ENCODE measurements around the gene GALNT17.
"Not testable (repeated sequence)": the region's sequence is repeated elsewhere in the genome, so short reads cannot be mapped to it uniquely, and the experiment has no call there.

GALNT17 gene

DNA sequence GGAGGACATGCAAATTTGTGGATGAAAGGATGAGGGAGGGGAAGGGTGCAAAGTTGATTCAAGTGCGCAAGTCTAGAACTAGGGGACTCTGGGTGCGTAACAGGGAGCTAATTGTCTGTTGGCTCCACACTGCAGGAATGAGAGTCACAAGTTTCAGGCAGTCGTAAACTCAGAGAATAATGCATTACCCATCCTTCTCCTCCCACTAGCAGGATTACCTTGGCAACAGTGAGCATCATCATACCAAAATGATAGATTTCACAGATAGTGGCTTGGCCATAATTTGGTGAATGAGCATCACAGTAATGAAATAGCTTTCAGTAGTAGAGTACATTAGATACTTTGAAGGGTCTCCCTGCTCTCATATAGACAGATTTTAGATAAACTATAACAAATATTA, 565.5 kb downstream of the GALNT17 start:
- no peak for DNase-seq (ENCODE audit: low spot score)

DNA sequence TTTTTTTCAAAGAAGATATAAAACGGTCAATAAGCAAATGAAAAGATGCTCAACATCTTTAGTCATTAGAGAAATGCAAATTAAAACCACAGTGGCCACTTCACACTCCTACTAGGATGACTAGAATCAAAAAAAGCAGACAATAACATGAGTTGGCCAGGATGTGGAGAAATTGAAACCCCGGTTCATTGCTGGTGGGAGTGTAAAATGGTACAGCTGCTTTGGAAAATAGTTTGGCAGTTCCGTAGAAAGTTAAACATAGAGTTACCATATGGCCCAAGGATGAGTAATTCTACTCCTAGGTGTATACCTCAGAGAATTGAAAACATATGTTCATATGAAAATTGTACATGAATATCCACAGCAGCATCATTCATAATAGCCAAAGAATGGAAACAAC, 573.3 kb downstream of the GALNT17 start:
- DNase-seq (ENCODE audit: low spot score) = no peak

DNA sequence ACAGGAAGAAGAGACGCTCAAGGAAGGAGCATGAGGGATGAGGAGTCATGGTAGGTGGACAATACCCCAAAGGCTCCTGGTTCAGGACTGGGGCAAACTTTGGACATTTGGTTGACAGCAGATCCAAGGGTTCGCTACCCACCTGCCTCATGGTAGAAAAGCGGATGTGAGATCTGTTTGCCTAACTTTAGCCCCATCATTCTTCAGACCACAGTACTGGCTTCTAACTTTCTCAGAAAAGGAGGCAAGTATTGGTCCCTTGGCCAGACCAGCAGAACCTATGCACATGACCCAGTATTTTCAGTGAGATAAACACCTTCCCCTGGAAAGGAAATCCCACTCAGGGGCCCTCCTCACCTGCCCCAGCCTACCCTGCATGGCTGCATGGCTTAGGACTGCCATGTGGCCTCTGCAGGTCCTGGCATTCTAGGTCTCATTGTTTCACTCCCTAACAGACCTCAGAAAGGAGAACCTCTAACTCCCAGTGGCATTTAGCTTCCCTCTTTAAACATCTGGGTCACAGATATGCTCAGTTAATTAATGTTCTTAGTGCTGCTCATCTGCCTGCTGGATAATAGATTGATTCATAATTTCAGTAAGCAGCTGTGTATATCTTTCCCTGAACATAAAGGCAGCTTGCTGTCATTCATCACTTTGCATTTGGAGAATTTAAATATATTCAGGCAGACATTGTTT, 574.1 kb downstream of the GALNT17 start:
- no peak for DNase-seq (ENCODE audit: low spot score)

DNA sequence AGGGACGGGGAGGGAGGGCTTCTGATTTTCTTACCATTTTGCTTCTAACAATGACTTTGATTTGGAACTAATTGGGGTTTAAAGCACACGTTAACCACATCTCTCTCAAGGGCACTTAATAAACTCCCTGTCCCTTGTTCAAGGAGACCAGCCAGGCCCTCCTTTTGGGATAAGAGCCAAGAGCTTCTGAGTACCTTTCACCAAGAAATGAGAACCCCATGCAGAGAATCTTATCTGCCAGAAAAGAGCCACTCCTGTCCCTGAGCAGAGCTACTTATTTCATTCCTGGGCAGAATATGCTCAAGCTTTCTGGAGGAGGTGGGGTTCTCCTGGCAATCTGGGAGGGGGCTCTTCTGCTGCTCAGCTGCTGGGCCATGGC, 574.6 kb downstream of the GALNT17 start:
- no peak for DNase-seq (ENCODE audit: low spot score)

DNA sequence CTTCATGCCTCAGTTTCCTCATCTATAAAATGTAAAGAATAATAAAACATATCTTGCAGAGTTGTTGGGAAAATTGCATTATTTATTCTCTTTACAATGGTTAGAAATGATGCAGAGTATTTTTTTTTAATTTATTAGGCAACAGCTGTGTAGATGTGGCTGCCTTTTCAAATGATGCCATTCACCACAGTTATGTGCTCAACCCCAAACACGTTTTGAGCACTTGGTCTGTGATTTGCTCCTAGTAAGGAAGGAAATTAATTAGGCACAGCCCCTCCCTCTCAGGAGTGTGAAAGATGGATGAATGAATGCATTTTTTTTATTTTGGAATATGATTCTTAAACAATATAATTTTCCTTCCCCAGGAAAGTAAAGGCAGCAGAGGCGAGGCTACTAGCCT, 575.1 kb downstream of the GALNT17 start:
- no peak for DNase-seq (ENCODE audit: low spot score)

DNA sequence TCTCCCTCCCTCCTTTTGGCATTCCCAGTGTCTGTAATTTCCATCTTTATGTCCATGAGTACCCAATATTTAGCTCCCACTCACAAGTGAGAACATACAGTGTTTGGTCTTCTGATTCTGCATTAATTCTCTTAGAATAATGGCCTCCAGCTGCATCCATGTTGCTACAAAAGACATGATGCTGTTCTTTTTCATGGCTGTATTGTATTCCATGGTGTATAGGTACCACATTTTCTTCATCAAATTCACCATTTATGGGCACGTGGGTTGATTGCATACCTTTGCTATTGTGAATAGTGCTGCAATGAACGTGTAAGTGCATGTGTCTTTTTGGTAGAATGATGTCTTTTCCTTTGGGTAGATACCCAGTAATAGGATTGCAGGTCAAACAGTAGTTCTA, 576.8 kb downstream of the GALNT17 start:
- DNase-seq (ENCODE audit: low spot score) = no peak

DNA sequence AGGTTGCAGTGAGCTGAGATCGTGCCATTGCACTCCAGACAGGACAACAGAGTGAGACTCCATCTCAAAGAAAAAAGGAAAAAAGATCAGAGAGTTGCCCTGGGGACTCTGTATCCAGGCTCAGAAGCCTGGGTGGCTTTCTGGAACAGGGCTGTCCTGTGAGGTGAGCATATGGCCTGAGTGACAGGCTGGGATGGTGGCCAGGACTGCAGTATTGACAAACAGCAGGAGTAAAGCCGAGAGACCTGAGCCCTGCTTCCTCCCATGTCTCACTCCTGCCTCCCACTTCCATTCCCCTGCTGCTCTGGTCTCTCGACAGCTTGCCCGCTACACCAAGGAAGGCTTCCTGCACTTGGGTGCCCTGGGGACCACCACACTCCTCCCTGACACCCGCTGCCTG, 578.5 kb downstream of the GALNT17 start:
- no peak for DNase-seq (ENCODE audit: low spot score)

DNA sequence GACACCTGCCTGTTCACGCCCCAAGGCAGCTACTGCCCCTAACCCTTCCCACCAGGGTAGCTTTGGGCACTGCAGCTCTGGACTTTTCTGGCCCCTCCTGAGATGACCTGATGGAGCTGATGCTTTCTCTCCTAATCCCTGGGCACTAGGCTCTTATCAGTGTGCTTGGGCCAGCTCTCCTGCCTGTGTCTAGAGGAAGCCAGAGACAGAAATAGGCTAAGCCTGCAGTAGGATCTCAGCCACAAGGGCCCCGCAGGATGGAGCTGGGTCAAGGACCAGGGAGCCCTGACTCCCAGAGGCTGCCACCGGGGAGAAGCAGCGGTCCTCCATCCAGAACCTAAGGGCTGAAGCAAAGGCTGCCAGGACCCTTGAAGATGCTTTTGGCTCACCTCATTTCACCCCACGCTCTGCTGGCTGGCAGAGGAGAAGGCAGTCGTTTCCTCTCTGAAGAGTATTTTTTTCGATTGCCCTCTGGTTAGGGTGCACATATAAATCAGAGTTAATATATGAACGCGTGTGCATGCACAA, 580.8 kb downstream of the GALNT17 start:
- no peak for DNase-seq (ENCODE audit: low spot score)

DNA sequence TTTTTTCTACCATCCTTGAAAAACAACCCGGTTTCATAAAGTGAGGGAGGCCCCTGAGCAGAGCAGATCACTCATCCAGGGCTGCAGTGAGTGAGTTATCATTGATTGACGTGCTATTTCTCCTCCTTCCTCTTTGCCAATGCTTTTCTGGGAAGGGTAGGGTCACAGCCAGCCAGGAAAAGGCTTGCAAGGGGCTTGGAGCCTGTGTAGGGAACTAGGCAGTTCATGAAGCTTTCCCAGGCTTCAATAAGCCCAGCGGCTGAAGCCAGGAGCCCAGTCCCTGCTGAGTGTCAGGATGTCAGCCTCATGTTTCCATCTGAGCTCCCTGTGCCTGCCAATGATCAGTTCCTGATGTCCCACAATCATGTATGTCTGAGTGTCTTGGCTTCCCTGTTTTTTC, 584.7 kb downstream of the GALNT17 start:
- no peak for DNase-seq (ENCODE audit: low spot score)

DNA sequence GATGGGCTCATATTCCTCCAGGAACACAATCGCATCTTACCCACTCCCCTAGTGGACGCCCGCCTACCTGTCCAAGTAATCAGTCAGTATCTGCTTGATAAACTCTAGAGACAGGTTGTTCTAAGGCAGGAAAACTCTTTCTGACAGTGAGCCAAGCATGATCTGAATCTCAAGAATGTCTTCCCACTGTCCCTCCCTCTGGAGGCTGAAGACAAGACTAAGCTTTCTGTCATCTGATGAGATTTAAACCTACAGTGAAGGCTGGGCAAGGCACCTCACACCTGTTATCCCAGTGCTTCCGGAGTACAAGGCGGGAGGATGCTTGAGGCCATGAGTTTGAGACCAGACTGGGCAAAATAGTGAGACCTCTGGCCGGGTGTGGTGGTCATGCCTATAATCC, 586.6 kb downstream of the GALNT17 start:
- DNase-seq (ENCODE audit: low spot score) = no peak

DNA sequence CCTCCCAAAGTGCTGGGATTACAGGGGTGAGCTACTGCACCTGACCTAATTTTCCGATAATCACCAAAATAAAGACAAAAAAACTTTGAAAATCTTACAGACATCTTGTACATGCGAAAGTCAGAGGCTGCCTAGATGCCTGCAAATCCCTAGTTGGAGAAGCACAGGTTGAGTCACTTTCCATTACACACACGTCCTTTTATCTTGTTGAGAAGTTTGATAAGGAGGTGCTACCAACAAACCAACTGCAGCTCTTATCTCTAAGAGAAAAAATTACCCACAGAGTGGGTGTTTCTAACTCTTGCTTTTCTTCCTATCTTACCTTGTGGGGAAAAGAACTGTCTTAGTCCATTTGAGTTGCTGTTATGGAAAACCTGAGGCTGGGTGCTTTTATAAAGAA, 589.8 kb downstream of the GALNT17 start:
- DNase-seq (ENCODE audit: low spot score) = no peak

DNA sequence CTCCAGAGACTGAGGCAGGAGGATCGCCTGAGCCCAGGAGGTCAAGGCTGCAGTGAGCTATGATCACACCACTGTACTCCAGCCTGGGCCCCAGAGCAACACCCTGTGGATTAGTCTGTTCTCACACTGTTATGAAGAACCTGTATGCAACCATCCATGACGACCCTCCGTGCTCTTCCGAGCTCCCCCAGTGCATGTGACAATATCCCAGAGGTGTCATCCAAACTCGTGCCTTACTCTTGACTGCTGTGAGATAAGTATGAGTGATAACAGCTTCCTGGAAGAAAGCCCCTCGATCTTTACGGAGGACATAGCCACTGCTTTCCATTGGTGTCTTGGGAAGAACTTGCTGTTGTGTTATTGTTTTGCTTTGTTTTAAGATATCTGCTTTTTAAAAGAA, 591.9 kb downstream of the GALNT17 start:
- DNase-seq (ENCODE audit: low spot score) = no peak

DNA sequence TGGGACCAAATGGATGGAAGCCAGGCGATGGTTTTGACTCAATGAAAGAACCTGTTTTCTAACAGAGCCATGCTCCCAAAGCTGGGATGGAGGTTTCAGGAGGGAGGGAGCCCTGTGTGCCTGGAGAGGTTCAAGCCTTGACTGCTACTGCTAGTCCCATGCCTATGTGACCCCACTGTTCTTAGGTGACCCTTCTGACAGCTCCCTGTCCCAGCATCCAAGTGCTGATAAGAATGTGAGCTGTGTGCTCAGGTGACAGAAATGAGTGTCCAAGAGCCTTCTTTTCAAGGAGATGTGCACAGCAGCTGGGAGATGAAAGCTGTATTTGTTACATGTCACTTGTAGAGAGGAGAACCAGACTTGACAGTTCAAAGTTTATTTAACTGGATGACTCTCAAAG, 595.4 kb downstream of the GALNT17 start:
- DNase-seq (ENCODE audit: low spot score) = no peak

DNA sequence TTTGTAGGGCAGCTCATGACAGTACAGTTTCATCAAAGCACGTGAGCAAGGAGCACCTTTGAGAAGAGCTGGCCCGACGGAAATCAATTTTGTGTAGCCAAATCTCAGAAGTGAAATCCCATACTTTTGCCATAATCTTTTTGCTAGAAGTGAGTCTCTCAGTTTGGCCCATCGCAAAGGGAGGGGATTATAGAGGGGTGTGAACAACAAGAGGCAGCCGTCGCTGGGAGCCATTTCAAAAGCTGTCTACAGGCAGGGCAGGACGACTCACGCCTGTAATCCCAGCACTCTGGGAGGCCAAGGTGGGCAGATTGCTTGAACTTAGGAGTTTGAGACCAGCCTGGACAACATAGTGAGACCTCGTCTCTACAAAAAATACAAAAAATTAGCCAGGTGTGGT, 599.8 kb downstream of the GALNT17 start:
- no peak for DNase-seq (ENCODE audit: low spot score)

DNA sequence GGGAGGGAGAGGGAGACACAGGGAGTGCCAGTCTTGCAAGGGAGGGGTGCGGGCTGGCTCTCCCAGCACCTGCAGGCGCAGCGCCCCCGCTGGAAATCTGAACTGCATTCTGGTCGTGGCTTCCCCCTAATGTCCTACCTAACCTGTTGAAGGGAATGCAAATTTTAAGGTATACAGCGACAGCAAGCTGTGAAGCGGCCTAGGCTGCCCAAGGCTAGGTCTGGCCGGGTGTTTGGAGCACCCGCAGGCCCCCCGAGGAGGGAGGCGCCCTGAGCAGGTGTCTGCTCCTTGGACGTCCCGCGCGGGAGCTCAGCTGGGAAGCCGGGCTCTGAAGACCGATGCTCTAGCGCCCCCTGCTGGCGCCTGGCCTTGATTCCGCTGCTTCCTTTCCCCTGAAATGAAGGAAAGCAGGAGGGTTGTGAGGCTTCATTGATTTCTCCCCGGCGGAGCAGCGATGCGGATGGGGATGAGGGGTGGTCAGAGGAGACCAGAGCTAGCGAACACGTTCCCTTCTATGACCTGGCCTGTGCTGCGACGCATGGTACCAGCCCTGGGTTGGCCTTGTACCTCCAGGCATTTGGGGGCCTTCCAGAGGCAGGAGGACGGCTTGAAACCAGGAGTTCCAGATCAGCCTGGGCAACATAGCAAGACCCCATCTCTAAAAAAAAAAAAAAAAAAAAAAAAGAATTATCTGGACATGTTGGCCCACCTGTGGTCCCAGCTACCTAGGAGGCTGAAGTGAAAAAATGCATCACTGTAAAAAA, 601.3 kb downstream of the GALNT17 start:
- peak; percentile 82 for DNase-seq (ENCODE audit: low spot score)

DNA sequence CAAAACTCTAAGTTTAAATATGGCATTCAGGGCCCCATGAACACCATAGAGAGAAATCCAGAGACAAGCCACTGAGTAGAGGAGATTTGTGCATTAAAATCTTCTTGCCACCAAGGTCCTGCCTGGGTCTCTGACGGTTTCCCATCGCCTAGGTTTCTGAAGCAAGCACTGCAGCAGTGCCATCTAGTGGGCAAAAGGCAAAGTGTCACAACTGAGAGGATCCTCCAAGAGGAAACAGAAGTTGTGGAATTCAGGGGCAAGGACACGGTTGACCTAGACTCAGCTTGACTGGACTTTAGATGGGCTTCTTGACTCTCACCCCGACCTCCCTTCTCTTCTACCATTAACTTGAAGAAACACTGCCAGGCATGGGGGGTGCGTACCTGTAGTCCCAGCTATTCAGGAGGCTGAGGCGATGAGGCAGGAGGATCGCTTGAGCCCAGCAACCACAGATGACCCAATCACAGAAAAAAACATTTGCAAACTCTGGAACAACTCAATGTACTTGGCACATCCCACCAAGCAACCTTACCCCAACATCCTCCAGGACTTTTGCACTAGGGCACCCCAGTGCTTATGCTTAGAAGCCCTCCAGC, 604.1 kb downstream of the GALNT17 start:
- DNase-seq (ENCODE audit: low spot score) = peak; percentile 81

DNA sequence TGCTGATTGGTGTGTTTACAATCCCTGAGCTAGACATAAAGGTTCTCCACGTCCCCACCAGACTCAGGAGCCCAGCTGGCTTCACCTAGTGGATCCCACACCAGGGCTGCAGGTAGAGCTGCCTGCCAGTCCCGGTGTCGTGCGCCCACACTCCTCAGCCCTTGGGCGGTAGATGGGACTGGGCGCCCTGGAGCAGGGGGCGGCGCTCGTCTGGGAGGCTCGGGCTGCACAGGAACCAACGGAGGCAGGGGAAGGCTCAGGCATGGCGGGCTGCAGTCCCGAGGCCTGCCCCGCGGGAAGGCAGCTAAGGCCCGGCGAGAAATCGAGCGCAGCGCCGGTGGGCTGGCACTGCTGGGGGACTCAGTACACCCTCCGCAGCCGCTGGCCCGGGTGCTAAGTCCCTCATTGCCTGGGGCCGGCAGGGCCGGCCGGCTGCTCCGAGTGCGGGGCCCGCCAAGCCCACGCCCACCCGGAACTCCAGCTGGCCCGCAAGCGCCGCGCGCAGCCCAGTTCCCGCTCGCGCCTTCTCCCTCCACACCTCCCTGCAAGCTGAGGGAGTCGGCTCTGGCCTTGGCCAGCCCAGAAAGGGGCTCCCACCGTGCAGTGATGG, 606.1 kb downstream of the GALNT17 start:
- DNase-seq (ENCODE audit: low spot score) = not testable (repeated sequence)

DNA sequence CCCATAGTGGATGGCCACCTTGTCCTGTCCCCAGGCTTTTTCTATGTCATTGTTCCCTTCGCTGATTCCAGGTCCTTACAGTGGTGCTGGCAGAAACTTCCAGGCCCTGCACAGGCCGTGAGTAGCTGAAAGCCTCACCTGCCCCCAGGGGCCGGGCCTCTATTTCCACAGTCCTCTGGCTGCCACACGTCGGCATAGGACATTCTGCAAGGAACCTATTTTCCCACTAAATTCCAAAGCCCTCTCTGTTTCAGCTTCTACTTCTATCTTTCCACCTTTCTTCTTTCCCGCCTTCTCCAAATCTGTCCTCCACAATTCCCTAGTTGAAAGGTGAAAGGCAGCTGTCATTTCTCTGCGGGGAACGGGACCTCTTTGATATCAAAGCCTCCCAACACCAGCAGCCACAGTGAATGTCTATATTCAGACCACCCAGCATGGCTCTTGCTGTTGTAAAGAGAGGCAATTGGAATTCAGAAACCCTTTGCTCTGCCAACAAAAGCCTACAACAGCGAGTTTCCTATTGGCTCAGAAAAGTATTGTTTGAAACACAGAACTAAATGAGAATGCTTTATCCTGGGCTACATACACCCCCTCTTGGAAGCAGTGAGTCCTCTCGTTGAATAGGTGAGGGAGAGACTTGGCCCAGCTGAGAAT, 607.7 kb downstream of the GALNT17 start:
- DNase-seq (ENCODE audit: low spot score) = no peak

DNA sequence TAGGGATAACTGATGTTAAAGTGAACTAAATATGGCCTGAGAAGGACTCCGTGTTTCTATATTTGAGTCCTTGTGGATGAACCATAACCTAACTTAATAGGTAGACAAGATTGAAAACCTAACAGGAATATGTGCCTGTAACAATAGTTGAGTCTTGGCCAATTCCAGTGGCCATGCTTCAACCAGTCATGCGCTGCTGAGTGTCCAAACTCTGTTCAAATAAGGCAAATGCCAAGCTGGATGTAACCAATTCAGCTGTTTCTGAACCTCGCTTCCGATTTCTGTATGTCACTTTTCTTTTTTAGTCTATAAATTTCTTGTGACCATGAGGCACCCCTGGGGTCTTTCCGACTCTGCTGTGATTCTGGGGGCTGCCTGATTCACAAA, 608.2 kb downstream of the GALNT17 start:
- DNase-seq (ENCODE audit: low spot score) = no peak

DNA sequence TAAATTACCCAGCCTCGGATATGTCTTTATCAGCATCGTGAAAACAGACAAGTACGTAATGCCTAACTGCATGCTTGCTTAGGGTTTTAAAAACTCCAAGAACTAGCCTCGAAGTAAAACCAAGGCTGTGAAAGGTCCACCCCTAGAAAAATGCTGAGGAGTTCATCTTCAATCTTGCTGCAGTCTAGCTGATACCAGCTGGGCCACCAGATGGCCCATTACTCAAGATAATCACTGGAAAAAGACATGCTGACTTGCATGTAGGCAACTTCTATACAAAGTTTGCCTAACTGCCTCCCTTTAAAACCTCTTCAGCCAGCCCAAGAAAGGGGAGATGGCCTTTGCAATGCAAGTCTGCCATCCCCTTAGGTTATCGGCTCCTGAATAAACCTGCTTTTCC, 614.1 kb downstream of the GALNT17 start:
- DNase-seq (ENCODE audit: low spot score) = no peak

DNA sequence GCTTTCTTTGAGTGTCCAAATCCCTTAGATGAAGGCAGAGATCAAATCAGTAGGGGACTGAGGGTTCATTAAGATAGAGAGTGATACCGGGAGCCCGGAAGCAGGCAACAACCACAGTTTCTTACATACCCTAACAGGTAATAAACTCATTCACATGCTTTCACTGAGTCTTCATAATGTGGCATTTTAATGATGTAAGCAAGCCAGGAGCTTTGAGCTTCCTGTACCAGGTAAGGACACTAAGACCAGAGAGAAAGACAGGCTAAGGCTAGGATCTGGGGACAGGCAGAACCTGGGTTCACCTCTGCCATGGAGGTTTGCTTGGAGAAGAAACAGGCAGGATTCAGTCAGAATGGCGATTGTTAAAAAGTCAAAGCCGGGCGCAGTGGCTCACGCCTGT, 618.3 kb downstream of the GALNT17 start:
- no peak for DNase-seq (ENCODE audit: low spot score)

DNA sequence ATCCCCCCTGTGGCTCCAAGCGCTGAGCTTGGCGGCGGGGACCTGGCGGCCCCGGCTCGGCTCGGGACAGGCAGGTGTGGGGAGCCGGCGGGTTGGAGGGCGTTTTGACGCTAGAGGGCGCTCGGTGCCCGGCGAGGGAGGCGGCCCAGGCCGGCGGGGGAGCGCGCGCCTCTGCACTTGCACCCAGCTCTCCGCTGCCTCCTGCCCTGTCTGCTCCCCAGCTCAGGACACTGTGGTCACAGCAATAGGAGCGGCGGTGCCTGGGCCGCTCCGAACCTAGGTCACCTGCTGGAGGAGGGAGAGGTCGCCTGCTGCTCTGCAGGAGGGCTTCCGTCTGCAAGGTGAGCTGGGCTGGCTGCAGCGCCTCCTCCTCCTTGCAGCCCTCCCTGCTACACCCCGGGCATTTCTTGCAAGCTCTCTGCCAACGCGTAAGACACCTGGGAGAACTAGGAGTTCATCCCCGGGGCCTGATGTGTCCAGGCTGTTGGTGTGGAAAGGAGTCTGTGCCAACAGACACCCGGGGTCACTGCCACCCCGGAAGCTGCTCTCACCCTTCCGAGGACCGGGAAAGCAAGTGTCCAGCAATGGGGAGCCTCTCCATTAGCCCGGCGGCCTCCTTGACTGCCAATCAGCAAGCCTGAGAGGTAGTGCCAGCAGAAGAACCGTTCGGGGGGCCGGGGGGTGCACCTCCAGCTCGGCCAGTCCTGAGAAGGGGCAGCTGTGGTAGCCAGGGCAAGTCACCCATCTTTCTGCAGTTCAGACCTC, 620.4 kb downstream of the GALNT17 start:
- peak; percentile 14 for DNase-seq (ENCODE audit: low spot score)

Data from NAMALWA (cell line).